Kidney tubule cell (primary cell): ENCODE data around the gene TEDDM1.
A peak's percentile ranks its signal among the peaks of the same experiment; 100 is the strongest.
"Not testable (repeated sequence)": the region's sequence is repeated elsewhere in the genome, so short reads cannot be mapped to it uniquely, and the experiment has no call there.

Experiments used
- DNase-seq: peaks from one replicate; pipeline ENCODE4 v3.0.0-alpha.2; 2018; ENCODE audit warnings: low spot score

The TEDDM1 gene

GRCh38 chr1:182400567-182400966, at the start of gene TEDDM1:
Gene TEDDM1, minus strand, starts transcription at chr1:182400667. Its CDS starts 182 bp downstream, at chr1:182400485.
- DNase-seq = no peak

GRCh38 chr1:182450087-182450486, 49.6 kb upstream of the TEDDM1 start, which contains the start of gene RGSL1:
Gene RGSL1, plus strand, starts transcription at chr1:182450146. Its CDS starts 20 bp downstream, at chr1:182450166.
- no peak for DNase-seq

- no peak for DNase-seq
Observed at GRCh38 chr1:182447660-182448059, 47.2 kb upstream of the TEDDM1 start.

GRCh38 chr1:182447124-182447523, 46.7 kb upstream of the TEDDM1 start:
- not testable (repeated sequence) for DNase-seq

- DNase-seq = peak; percentile 65
Observed at GRCh38 chr1:182446033-182446669, 45.7 kb upstream of the TEDDM1 start.

GRCh38 chr1:182444497-182444896, 44.0 kb upstream of the TEDDM1 start:
- DNase-seq = no peak

GRCh38 chr1:182442333-182442732, 41.9 kb upstream of the TEDDM1 start:
- no peak for DNase-seq

- DNase-seq = no peak
Observed at GRCh38 chr1:182441719-182442118, 41.3 kb upstream of the TEDDM1 start.

GRCh38 chr1:182438326-182438725, 37.9 kb upstream of the TEDDM1 start:
- DNase-seq = no peak

GRCh38 chr1:182433580-182433979, 33.1 kb upstream of the TEDDM1 start:
- DNase-seq = no peak

- no peak for DNase-seq
Observed at GRCh38 chr1:182431278-182431677, 30.8 kb upstream of the TEDDM1 start.

- no peak for DNase-seq
Observed at GRCh38 chr1:182430263-182431068, 30.0 kb upstream of the TEDDM1 start.

- DNase-seq = no peak
Observed at GRCh38 chr1:182428043-182428442, 27.6 kb upstream of the TEDDM1 start.

GRCh38 chr1:182426442-182427430, 26.3 kb upstream of the TEDDM1 start:
- DNase-seq = no peak

GRCh38 chr1:182415789-182416188, 15.3 kb upstream of the TEDDM1 start:
- peak; percentile 27 for DNase-seq

- no peak for DNase-seq
Observed at GRCh38 chr1:182413969-182414368, 13.5 kb upstream of the TEDDM1 start.

- DNase-seq = no peak
Observed at GRCh38 chr1:182413486-182413885, 13.0 kb upstream of the TEDDM1 start.

GRCh38 chr1:182410620-182411273, 10.3 kb upstream of the TEDDM1 start:
- no peak for DNase-seq

- DNase-seq = no peak
Observed at GRCh38 chr1:182410138-182410537, 9.7 kb upstream of the TEDDM1 start.

- no peak for DNase-seq
Observed at GRCh38 chr1:182408435-182409075, 8.1 kb upstream of the TEDDM1 start.

GRCh38 chr1:182407724-182408123, 7.3 kb upstream of the TEDDM1 start:
- peak; percentile 58 for DNase-seq
